ENCODE data around the gene PDE8B.

Gene PDE8B

DNA sequence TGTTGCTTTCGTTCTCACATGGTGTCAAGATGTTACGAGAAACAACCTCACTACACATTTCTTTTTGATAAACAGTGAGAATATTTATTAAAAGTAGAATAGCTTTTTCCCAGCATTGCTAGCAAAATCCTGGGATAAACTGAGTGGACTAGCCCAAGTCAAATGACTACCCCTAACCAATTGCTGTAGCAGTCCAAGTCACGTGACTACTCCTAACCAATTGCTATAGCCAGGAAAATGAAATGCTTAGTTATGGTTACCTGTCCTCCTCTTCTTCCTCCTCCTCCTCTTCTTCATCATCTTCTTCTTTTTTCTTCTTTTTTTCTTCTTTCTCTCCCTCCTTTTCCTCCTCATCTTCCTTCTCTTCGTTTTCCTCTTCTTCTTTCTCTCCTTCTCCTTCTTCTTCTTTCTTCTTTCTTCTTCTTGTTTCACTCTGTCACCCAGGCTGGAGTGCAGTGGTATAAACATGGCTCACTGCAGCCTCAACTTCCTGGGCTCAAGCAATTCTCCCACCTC, 85.4 kb downstream of the PDE8B start:
- no peaks in the 10 kb centered on the region for H3K36me3 ChIP-seq (ENCODE audit: insufficient read depth, low read length)
- H3K27me3 ChIP-seq (ENCODE audit: insufficient read depth, low read length, poor library complexity), result peaks cover 2% of the 10 kb centered on the region
- ATAC-seq (ENCODE audit: insufficient read depth, low read depth), result no peak
- no peaks in the 10 kb centered on the region for H4K20me1 ChIP-seq (ENCODE audit: insufficient read depth, low read length)
- no peak overlapping the region for H3K4me2 ChIP-seq (ENCODE audit: insufficient read depth, low read length)
- H3K27ac ChIP-seq (ENCODE audit: low read length), result no peak overlapping the region
- no peak overlapping the region for H2AFZ ChIP-seq (ENCODE audit: low read depth, low read length)
- H3K9ac ChIP-seq (ENCODE audit: low read depth, low read length), result no peak overlapping the region
- no peaks in the 10 kb centered on the region for H3K4me1 ChIP-seq (ENCODE audit: insufficient read depth, low read length)
- H3K79me2 ChIP-seq (ENCODE audit: insufficient read depth, low read length), result no peaks in the 10 kb centered on the region
- no peaks in the 10 kb centered on the region for H3K9me3 ChIP-seq (ENCODE audit: insufficient read depth, low read length, severe bottlenecking)
- H3K4me3 ChIP-seq (ENCODE audit: low read depth in 1 of 2, low read length in 2 of 2), result no peak overlapping the region
- no peak for DNase-seq
- TF ChIP-seq EZH2 (IDR thresholded peaks at IDR 0.05; ENCODE audit: borderline replicate concordance, low read depth, low read length, severe bottlenecking), result no peak
- TF ChIP-seq, protein P1, sequence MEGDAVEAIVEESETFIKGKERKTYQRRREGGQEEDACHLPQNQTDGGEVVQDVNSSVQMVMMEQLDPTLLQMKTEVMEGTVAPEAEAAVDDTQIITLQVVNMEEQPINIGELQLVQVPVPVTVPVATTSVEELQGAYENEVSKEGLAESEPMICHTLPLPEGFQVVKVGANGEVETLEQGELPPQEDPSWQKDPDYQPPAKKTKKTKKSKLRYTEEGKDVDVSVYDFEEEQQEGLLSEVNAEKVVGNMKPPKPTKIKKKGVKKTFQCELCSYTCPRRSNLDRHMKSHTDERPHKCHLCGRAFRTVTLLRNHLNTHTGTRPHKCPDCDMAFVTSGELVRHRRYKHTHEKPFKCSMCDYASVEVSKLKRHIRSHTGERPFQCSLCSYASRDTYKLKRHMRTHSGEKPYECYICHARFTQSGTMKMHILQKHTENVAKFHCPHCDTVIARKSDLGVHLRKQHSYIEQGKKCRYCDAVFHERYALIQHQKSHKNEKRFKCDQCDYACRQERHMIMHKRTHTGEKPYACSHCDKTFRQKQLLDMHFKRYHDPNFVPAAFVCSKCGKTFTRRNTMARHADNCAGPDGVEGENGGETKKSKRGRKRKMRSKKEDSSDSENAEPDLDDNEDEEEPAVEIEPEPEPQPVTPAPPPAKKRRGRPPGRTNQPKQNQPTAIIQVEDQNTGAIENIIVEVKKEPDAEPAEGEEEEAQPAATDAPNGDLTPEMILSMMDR (IDR thresholded peaks at IDR 0.05; ENCODE audit: borderline replicate concordance, extremely low read depth, low read length, poor library complexity, severe bottlenecking), result no peak

DNA sequence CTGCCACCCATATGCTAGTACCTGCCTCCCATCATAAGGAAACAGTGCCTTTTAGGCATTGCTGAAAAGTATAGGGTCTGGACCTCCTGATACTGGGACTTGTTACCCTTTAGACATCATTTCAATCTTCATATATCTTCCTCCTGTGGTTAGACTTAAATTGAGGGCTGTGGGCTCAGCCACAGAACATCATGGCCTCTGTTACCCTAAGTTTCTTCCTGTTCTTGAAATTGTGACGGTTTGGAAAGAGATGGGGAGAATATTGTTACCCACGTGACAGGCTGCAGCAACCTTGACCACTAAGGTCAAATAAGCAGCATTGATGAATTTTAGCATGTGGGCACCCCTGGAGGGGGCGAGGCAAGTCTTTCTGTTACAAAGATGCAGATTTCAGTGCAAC, 87.7 kb downstream of the PDE8B start:
- TF ChIP-seq, protein P1 (IDR thresholded peaks at IDR 0.05; ENCODE audit: borderline replicate concordance, extremely low read depth, low read length, poor library complexity, severe bottlenecking), result no peak
- TF ChIP-seq EZH2 (IDR thresholded peaks at IDR 0.05; ENCODE audit: borderline replicate concordance, low read depth, low read length, severe bottlenecking), result no peak
- H3K4me2 ChIP-seq (ENCODE audit: insufficient read depth, low read length), result no peak overlapping the region

DNA sequence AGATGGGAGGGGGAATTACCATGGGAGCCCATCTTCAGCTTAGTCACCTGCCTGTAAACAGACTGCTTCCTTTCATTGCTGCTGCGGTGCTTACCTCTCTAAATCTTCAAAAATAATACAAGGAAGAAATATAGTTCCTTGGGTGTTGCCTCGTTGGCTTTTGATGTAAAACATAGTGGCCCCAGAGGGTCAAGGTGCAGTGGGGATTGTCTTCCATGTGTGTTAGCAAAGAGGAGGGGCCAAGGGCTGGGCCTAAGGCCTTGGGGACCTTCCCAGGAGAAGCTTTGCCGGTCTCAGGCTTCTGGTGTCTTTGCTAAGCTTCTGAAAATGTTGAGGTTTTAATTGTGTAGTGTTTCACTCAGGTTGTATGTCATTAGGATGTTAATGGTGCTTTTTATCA, 90.0 kb downstream of the PDE8B start:
- TF ChIP-seq, protein P1 (IDR thresholded peaks at IDR 0.05; ENCODE audit: borderline replicate concordance, extremely low read depth, low read length, poor library complexity, severe bottlenecking), result no peak
- no peak for TF ChIP-seq EZH2 (IDR thresholded peaks at IDR 0.05; ENCODE audit: borderline replicate concordance, low read depth, low read length, severe bottlenecking)
- no peaks in the 10 kb centered on the region for H3K4me1 ChIP-seq (ENCODE audit: insufficient read depth, low read length)
- H3K4me2 ChIP-seq (ENCODE audit: insufficient read depth, low read length), result no peak overlapping the region
- no peak overlapping the region for H2AFZ ChIP-seq (ENCODE audit: low read depth, low read length)
- H3K9ac ChIP-seq (ENCODE audit: low read depth, low read length), result no peak overlapping the region
- H3K27ac ChIP-seq (ENCODE audit: low read length), result no peak overlapping the region
- no peak for ATAC-seq (ENCODE audit: insufficient read depth, low read depth)
- H3K79me2 ChIP-seq (ENCODE audit: insufficient read depth, low read length), result no peaks in the 10 kb centered on the region
- H3K36me3 ChIP-seq (ENCODE audit: insufficient read depth, low read length), result no peaks in the 10 kb centered on the region
- H3K4me3 ChIP-seq (ENCODE audit: low read depth in 1 of 2, low read length in 2 of 2), result no peak overlapping the region
- no peak for DNase-seq
- no peaks in the 10 kb centered on the region for H3K27me3 ChIP-seq (ENCODE audit: insufficient read depth, low read length, poor library complexity)
- H3K9me3 ChIP-seq (ENCODE audit: insufficient read depth, low read length, severe bottlenecking), result no peaks in the 10 kb centered on the region
- H4K20me1 ChIP-seq (ENCODE audit: insufficient read depth, low read length), result no peaks in the 10 kb centered on the region

More for the DNA sequence above, 87.7 kb downstream of the PDE8B start:
- Histone ChIP-seq H3K79me2 (ENCODE audit: insufficient read depth, low read length) (no peaks in the 10 kb centered on the region), H2AFZ (ENCODE audit: low read depth, low read length) (no peak overlapping the region), H3K27ac (ENCODE audit: low read length) (no peak overlapping the region), H3K4me3 (ENCODE audit: low read depth in 1 of 2, low read length in 2 of 2) (no peak overlapping the region), H3K9me3 (ENCODE audit: insufficient read depth, low read length, severe bottlenecking) (no peaks in the 10 kb centered on the region), H3K4me1 (ENCODE audit: insufficient read depth, low read length) (no peaks in the 10 kb centered on the region), H3K27me3 (ENCODE audit: insufficient read depth, low read length, poor library complexity) (peaks cover 2% of the 10 kb centered on the region), H4K20me1 (ENCODE audit: insufficient read depth, low read length) (no peaks in the 10 kb centered on the region), H3K36me3 (ENCODE audit: insufficient read depth, low read length) (no peaks in the 10 kb centered on the region), H3K9ac (ENCODE audit: low read depth, low read length) (no peak overlapping the region)
- DNase-seq (no peak), ATAC-seq (ENCODE audit: insufficient read depth, low read depth) (no peak)

DNA sequence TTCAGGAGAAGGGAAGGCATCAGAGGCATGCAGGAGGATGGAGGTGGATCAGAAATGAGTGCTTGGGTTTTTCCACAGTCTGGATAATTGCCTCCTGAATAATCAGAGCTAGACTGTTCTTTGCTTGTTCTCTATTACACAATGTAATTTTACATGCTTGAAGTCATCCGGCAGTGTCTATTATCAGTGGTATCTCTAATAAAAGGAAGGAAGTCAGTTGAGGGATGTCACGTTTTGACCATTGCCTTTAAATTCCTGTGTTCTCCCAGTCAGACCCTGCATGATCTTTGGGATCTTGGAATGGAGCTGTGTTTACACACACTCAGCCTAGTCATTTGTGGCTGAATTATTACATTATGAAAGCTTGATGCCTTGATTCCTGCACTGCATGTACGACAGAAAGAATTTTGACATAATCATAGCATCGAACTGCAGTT, 91.0 kb downstream of the PDE8B start:
- H3K9ac ChIP-seq (ENCODE audit: low read depth, low read length), result no peak overlapping the region
- no peaks in the 10 kb centered on the region for H3K79me2 ChIP-seq (ENCODE audit: insufficient read depth, low read length)
- no peak overlapping the region for H3K4me3 ChIP-seq (ENCODE audit: low read depth in 1 of 2, low read length in 2 of 2)
- no peaks in the 10 kb centered on the region for H3K36me3 ChIP-seq (ENCODE audit: insufficient read depth, low read length)
- no peak overlapping the region for H3K4me2 ChIP-seq (ENCODE audit: insufficient read depth, low read length)
- no peak overlapping the region for H3K27ac ChIP-seq (ENCODE audit: low read length)
- no peaks in the 10 kb centered on the region for H4K20me1 ChIP-seq (ENCODE audit: insufficient read depth, low read length)
- DNase-seq (no peak), ATAC-seq (ENCODE audit: insufficient read depth, low read depth) (no peak)
- no peak overlapping the region for H2AFZ ChIP-seq (ENCODE audit: low read depth, low read length)
- H3K4me1 ChIP-seq (ENCODE audit: insufficient read depth, low read length), result no peaks in the 10 kb centered on the region
- no peaks in the 10 kb centered on the region for H3K27me3 ChIP-seq (ENCODE audit: insufficient read depth, low read length, poor library complexity)
- TF ChIP-seq, protein P1 (IDR thresholded peaks at IDR 0.05; ENCODE audit: borderline replicate concordance, extremely low read depth, low read length, poor library complexity, severe bottlenecking), result no peak
- TF ChIP-seq EZH2 (IDR thresholded peaks at IDR 0.05; ENCODE audit: borderline replicate concordance, low read depth, low read length, severe bottlenecking), result no peak
- no peaks in the 10 kb centered on the region for H3K9me3 ChIP-seq (ENCODE audit: insufficient read depth, low read length, severe bottlenecking)
